CD4-positive, alpha-beta memory T cell (primary cell): ENCODE results near the gene C3orf18. TPM values are rescaled to one million over a fixed set of nuclear protein-coding genes. Genes with fewer than 3 reads are reported as not detected.

Source experiments
- CTCF ChIA-PET: fragments of 350-600 bp; sonication (Branson Sonifier 250); formaldehyde crosslinking; loops from one replicate; lab custom pipeline; 2021; ENCODE audit warnings: inconsistent platforms; ENCODE audit not compliant: partially characterized antibody; lab: Charles Lee
- POLR2A ChIA-PET: fragments of 350-600 bp; sonication (Branson Sonifier 250); formaldehyde crosslinking; loops from one replicate; lab custom pipeline; 2021; ENCODE audit not compliant: partially characterized antibody; lab: Charles Lee
- DNase-seq, 5 donors: peaks; one replicate each; pipeline versions ENCODE4 v3.0.0 to v3.0.0-alpha.2; 2020 to 2022; ENCODE audit warnings: mixed read lengths in 1 of 5
- H3K27ac ChIP-seq: one replicate; pipeline ENCODE4 v1.7.0; 2013; ENCODE audit warnings: low read depth, low read length
- H3K27me3 ChIP-seq: 2 replicates; pipeline ENCODE4 v1.7.0; 2013; ENCODE audit warnings: mild to moderate bottlenecking, low read length, moderate library complexity; ENCODE audit not compliant: insufficient read depth
- H3K36me3 ChIP-seq: 2 replicates; pipeline ENCODE4 v1.7.0; 2013; ENCODE audit warnings: mild to moderate bottlenecking, low read length, moderate library complexity; ENCODE audit not compliant: insufficient read depth
- H3K4me1 ChIP-seq: 2 replicates; pipeline ENCODE4 v1.7.0; 2013; ENCODE audit warnings: mild to moderate bottlenecking, low read length, moderate library complexity; ENCODE audit not compliant: insufficient read depth
- H3K4me3 ChIP-seq, 2 donors: one replicate each; pipeline ENCODE4 v1.7.0; 2013; ENCODE audit warnings: low read length in 2 of 2, mild to moderate bottlenecking in 1 of 2
- H3K9me3 ChIP-seq, 2 donors: one replicate each; pipeline ENCODE4 v1.7.0; 2013; ENCODE audit warnings: low read length in 2 of 2, control low read depth in 1 of 2; ENCODE audit not compliant: control insufficient read depth in 1 of 2
- H3K27ac Mint-ChIP-seq, 7 donors: one replicate each; pipeline ENCODE4 v1.8.0; 2020 to 2021; ENCODE audit warnings: mixed read lengths in 7 of 7, mild to moderate bottlenecking in 6 of 7, inconsistent platforms in 3 of 7, moderate library complexity in 3 of 7
- H3K27me3 Mint-ChIP-seq, 2 donors: one replicate each; pipeline ENCODE4 v1.8.0; 2020 to 2021; ENCODE audit warnings: mixed read lengths in 2 of 2
- H3K36me3 Mint-ChIP-seq, 2 donors: one replicate each; pipeline ENCODE4 v1.8.0; 2020 to 2021; ENCODE audit warnings: mixed read lengths in 2 of 2, inconsistent platforms in 1 of 2, mild to moderate bottlenecking in 1 of 2
- H3K4me1 Mint-ChIP-seq, 4 donors: one replicate each; pipeline ENCODE4 v1.8.0; 2020 to 2021; ENCODE audit warnings: mixed read lengths in 4 of 4, mild to moderate bottlenecking in 1 of 4
- H3K4me3 Mint-ChIP-seq, 8 donors: one replicate each; pipeline ENCODE4 v1.8.0; 2020 to 2021; ENCODE audit warnings: mixed read lengths in 8 of 8, mild to moderate bottlenecking in 7 of 8, moderate library complexity in 6 of 8, inconsistent platforms in 3 of 8
- H3K9me3 Mint-ChIP-seq, 8 donors: one replicate each; pipeline ENCODE4 v1.8.0; 2020 to 2021; ENCODE audit warnings: mixed read lengths in 8 of 8, mild to moderate bottlenecking in 5 of 8, inconsistent platforms in 3 of 8, moderate library complexity in 1 of 8
- intact Hi-C: fragments of 100-400 bp; cut with micrococcal nuclease; formaldehyde crosslinking; loops from one replicate; pipeline ENCODE4 v1.15.1; 2023
- polyA plus RNA-seq, 2 donors: library from polyadenylated mRNA; unstranded; fragments of 300-500 nt; fragmentation: Illumina TruSeq; gene quantifications; one replicate each; pipeline ENCODE4 v1.2.3, GENCODE V29; 2021
- total RNA-seq, 2 experiments: library from RNA; stranded (reverse); gene quantifications; one replicate each; pipeline ENCODE4 v1.2.3, GENCODE V29; 2021

The C3orf18 gene
- total RNA-seq = 10 to 100 TPM; 14.3 to 16.2 TPM
- polyA plus RNA-seq = 10 to 100 TPM; 14.2 to 22.3 TPM

DNA sequence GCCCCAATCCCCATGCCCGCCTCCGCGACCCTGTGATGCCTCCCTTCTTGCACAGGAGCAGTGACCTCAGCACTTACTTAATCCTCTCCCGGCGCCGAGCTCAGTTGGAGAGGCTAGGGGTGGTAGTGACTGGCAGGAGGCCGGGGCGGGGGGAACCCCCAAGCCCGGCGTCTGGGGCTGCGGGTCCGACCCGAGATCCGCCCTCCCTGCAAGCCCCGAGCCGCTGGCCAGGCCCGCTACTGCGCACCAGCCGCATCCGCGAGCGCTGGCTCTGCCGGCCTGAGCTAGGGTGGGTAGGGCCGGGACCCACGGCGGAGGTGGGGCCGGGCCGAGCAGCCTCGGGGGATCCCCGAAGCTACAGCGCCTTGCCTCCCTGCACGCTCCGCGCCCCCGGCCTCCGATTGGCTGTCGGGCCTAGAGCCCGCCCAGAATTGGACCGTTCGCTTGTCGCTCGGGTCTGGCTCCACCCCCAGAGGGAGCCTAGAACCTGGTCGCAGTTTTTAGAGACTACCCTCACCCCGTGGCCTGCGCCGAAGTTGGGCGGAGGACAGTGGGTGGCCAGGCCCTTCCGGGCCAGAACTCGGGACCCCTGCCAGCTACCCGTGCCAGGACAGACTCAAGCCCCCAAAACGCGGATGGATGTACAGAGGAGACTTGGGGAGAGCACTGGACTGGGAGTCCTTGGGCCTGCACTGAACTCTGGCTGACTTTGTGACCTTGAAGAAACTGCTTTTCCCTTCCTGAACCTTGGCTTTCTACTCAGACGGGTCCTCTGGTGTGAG is at the start of gene C3orf18:
Gene C3orf18, minus strand, starts transcription at position 362 of the 782 bp plus-strand sequence. CDS start 2,048 bp downstream, outside the sequence.
- H3K4me3 Mint-ChIP-seq = peak within 1 kb of the TSS; percentile 93 to 98 (median 96)
- ChIA-PET POLR2A (interaction anchor here (0.6 to 18.7 kb wide), 19 partner anchors 11 to 1416 kb away, joined by 3 to 1072 read pairs (median 5); partner anchors contain the start of genes CISH, CYB561D2, DCAF1 and HYAL3), CTCF (interaction anchor here (0.6 to 21.1 kb wide), 9 partner anchors 16 to 822 kb away, joined by 3 to 996 read pairs (median 3); partner anchors contain the start of genes CISH and MAPKAPK3)
- peak within 1 kb of the TSS; percentile 54 to 88 for H3K4me3 ChIP-seq
- peak within 1 kb of the TSS; percentile 92 to 100 (median 99) for H3K27ac Mint-ChIP-seq
- H3K9me3 ChIP-seq = no peaks in the 10 kb centered on the region
- DNase-seq = peak; percentile 91 to 96 (median 92)
- intact Hi-C loops = loop anchor here (2.0 to 5.0 kb wide), 2 partner anchors 200 to 933 kb away; partner anchors contain the start of gene DCAF1
- H3K36me3 ChIP-seq = peaks cover 7% of the 10 kb centered on the region
- H3K4me1 Mint-ChIP-seq = peaks cover 30 to 67% (median 42%) of the 10 kb centered on the region in 4 donors
- peak within 1 kb of the TSS; percentile 83 for H3K27ac ChIP-seq
- H3K9me3 Mint-ChIP-seq = no peaks in the 10 kb centered on the region
- peaks cover 0 to 6% of the 10 kb centered on the region in 2 donors for H3K36me3 Mint-ChIP-seq
- H3K27me3 ChIP-seq = no peaks in the 10 kb centered on the region
- peaks cover 56% of the 10 kb centered on the region for H3K4me1 ChIP-seq
- no peaks in the 10 kb centered on the region for H3K27me3 Mint-ChIP-seq

DNA sequence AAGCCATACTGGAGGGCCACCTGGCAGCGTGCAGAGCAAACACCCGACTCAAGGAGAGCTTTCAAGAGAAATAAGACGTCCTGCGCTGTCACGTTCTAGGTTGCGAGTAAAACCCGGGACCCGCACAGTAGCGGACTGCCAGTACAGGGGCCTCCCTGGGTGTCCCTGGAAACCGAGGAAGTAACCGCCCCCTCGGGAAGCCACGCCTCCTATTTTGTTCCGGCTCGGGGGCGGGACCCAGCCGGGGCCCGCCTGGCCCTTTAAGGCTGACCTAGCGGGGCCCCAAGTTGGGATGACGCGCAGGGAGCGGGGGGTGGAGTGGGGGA is 49.2 kb upstream of the C3orf18 start:
- no peaks in the 10 kb centered on the region for H3K36me3 ChIP-seq
- no peaks in the 10 kb centered on the region for H3K27me3 ChIP-seq
- peak overlapping the region; percentile 75 for H3K4me3 ChIP-seq
- ChIA-PET CTCF (interaction anchor here (0.8 to 24.7 kb wide), 31 partner anchors 8 to 1065 kb away, joined by 3 to 996 read pairs (median 6); partner anchors contain the start of genes C3orf18, DOCK3, HEMK1 and MANF), POLR2A (interaction anchor here (0.7 to 26.0 kb wide), 24 partner anchors 8 to 1065 kb away, joined by 3 to 1072 read pairs (median 6); partner anchors contain the start of genes C3orf18, DCAF1, DOCK3 and HEMK1)
- Mint-ChIP-seq H3K36me3 (peaks cover 0 to 30% of the 10 kb centered on the region in 2 donors), H3K9me3 (no peaks in the 10 kb centered on the region), H3K27me3 (no peaks in the 10 kb centered on the region), H3K4me3 (peak overlapping the region; percentile 82 to 95 (median 90)), H3K4me1 (peaks cover 50 to 81% (median 66%) of the 10 kb centered on the region in 4 donors), H3K27ac (peak overlapping the region; percentile 90 to 99 (median 94))
- H3K4me1 ChIP-seq = peaks cover 80% of the 10 kb centered on the region
- no peaks in the 10 kb centered on the region for H3K9me3 ChIP-seq
- intact Hi-C loops = loop anchor here (1.0 to 2.0 kb wide), 11 partner anchors 36 to 1054 kb away; partner anchors contain the start of genes DCAF1, MANF and TEX264
- DNase-seq = peak; percentile 94 to 96 (median 94)
- H3K27ac ChIP-seq = peak overlapping the region; percentile 89

GRCh38 chr3:50616003-50616769 is 48.6 kb upstream of the C3orf18 start:
- CTCF ChIA-PET = interaction anchor here (0.6 to 24.7 kb wide), 40 partner anchors 8 to 1065 kb away, joined by 3 to 996 read pairs (median 5); partner anchors contain the start of genes C3orf18, CYB561D2, DOCK3 and HEMK1
- peak overlapping the region; percentile 90 to 99 (median 94) for H3K27ac Mint-ChIP-seq
- H3K4me3 Mint-ChIP-seq = peak overlapping the region; percentile 82 to 95 (median 90)
- H3K36me3 Mint-ChIP-seq = peaks cover 0 to 30% of the 10 kb centered on the region in 2 donors
- intact Hi-C loops = loop anchor here (1.0 to 2.0 kb wide), 10 partner anchors 36 to 1055 kb away; partner anchors contain the start of genes MANF and TEX264
- H3K9me3 ChIP-seq = no peaks in the 10 kb centered on the region
- H3K4me1 ChIP-seq = peaks cover 75% of the 10 kb centered on the region
- peak overlapping the region; percentile 75 for H3K4me3 ChIP-seq
- no peaks in the 10 kb centered on the region for H3K27me3 Mint-ChIP-seq
- no peaks in the 10 kb centered on the region for H3K36me3 ChIP-seq
- no peaks in the 10 kb centered on the region for H3K27me3 ChIP-seq
- H3K27ac ChIP-seq = peak overlapping the region; percentile 89
- peak; percentile 77 to 89 (median 80) for DNase-seq
- peaks cover 50 to 78% (median 65%) of the 10 kb centered on the region in 4 donors for H3K4me1 Mint-ChIP-seq
- no peaks in the 10 kb centered on the region for H3K9me3 Mint-ChIP-seq
- POLR2A ChIA-PET = interaction anchor here (0.6 to 26.0 kb wide), 28 partner anchors 8 to 1066 kb away, joined by 3 to 1072 read pairs (median 4); partner anchors contain the start of genes C3orf18, DCAF1, DOCK3 and HEMK1

DNA sequence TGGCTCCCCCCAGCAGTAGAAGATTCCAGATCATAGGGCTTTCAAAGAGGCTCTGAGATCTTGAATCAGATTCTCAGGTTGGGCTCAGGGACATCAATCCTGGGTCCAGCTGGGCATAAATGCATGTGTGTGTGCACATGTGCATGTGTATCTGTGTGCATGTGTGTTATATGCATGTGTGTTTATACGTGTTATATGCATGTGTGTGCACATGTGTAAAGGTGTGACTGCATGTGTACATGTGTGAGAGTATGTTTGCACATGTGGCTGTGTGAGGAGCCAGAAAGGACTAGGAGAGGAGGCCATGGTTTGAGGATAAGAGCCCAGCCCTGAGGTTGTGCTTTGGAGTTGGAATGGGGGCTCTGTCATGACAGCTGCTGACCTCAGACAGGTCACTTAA is 47.6 kb upstream of the C3orf18 start:
- no peaks in the 10 kb centered on the region for H3K9me3 Mint-ChIP-seq
- POLR2A ChIA-PET = interaction anchor here (1.2 to 26.0 kb wide), 12 partner anchors 7 to 886 kb away, joined by 3 to 1072 read pairs (median 21); partner anchors contain the start of genes C3orf18, HEMK1 and MANF
- Histone ChIP-seq H3K27me3 (no peaks in the 10 kb centered on the region), H3K36me3 (peaks cover 6% of the 10 kb centered on the region), H3K9me3 (no peaks in the 10 kb centered on the region), H3K27ac (no peak overlapping the region), H3K4me3 (no peak overlapping the region), H3K4me1 (peaks cover 65% of the 10 kb centered on the region)
- H3K4me1 Mint-ChIP-seq = peaks cover 43 to 71% (median 58%) of the 10 kb centered on the region in 4 donors
- H3K4me3 Mint-ChIP-seq = peak overlapping the region in 2 of 8 donors; percentile 20 to 39
- intact Hi-C loops = no loop called here
- H3K36me3 Mint-ChIP-seq = peaks cover 9 to 32% of the 10 kb centered on the region in 2 donors
- H3K27me3 Mint-ChIP-seq = no peaks in the 10 kb centered on the region
- peak overlapping the region in 4 of 7 donors; percentile 60 to 99 (median 91) for H3K27ac Mint-ChIP-seq
- CTCF ChIA-PET = interaction anchor here (0.6 to 24.7 kb wide), 32 partner anchors 9 to 887 kb away, joined by 3 to 996 read pairs (median 7); partner anchors contain the start of genes C3orf18, CYB561D2, DOCK3 and HEMK1
- no peak for DNase-seq

DNA sequence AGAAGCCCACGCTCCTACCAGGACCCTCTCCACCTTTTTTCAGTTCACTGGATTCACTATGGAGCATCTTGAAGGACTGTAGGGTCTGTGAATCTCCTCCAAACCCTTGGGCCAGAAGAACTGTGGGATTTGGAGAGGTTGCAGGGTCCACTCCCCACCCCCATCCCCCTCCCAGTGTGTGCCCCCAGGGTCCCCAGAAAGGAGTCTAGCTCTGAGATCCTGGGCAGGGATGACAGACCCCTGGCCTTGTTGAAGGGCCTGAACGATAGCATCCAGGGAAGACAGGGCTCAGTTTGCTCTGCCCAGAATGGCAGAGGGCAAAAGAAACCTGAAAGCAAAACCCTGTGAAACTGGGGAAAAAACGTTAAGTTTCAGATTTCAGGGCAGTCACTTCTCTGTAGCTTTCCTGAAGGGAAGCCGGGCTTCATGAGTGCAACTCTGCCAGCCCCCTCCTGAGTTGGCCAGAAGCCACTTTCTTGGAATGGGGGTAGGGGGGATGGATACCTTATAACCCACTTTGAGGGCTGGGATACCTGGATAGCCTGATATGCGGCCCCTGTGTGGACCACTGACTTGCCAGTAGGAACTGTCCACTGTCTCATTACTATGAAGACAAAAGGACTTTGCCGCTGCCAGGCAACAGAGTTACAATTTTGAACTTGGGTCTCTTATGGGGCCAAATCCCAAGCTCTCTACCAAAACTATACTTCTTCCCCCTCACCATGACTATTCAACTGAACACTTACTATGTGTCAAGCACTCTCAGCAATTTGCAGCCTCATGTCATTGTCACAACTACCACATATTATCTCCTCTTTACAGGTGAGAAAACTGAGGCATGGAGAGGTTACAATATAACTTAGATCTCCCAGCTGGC is 45.7 kb upstream of the C3orf18 start:
- peaks cover 56% of the 10 kb centered on the region for H3K4me1 ChIP-seq
- peaks cover 24% of the 10 kb centered on the region for H3K36me3 ChIP-seq
- no peak for DNase-seq
- Mint-ChIP-seq H3K36me3 (peaks cover 28 to 50% of the 10 kb centered on the region in 2 donors), H3K9me3 (no peaks in the 10 kb centered on the region), H3K27ac (peak overlapping the region; percentile 90 to 97 (median 94)), H3K27me3 (no peaks in the 10 kb centered on the region), H3K4me1 (peaks cover 39 to 71% (median 54%) of the 10 kb centered on the region in 4 donors), H3K4me3 (peak overlapping the region; percentile 92 to 99 (median 96))
- no peaks in the 10 kb centered on the region for H3K27me3 ChIP-seq
- H3K9me3 ChIP-seq = no peaks in the 10 kb centered on the region
- peak overlapping the region; percentile 12 to 93 for H3K4me3 ChIP-seq
- peak overlapping the region; percentile 81 for H3K27ac ChIP-seq
- intact Hi-C loops = loop anchor here (1.0 to 5.0 kb wide), 3 partner anchors 22 to 261 kb away; partner anchors contain the start of genes CYB561D2 and NPRL2
- POLR2A ChIA-PET = interaction anchor here (0.9 to 26.0 kb wide), 11 partner anchors 9 to 1443 kb away, joined by 3 to 1072 read pairs (median 6); partner anchors contain the start of genes C3orf18, CYB561D2, DUSP7 and HEMK1
- CTCF ChIA-PET = interaction anchor here (0.6 to 24.7 kb wide), 16 partner anchors 11 to 822 kb away, joined by 3 to 996 read pairs (median 20); partner anchors contain the start of genes C3orf18, CYB561D2, HEMK1 and NPRL2
